Spleen (tissue), 7 donors: ENCODE data around the gene SRPK2.

Source experiments
- POLR2A ChIP-seq, 3 donors: fragments of 450-650 bp; IDR thresholded peaks; one replicate each; pipeline ENCODE4 v1.5.1; 2017; ENCODE audit warnings: antibody characterized with exemption in 3 of 3, mild to moderate bottlenecking in 1 of 3
- POLR2AphosphoS5 ChIP-seq, 3 donors: sonication (generic); formaldehyde crosslinking; IDR thresholded peaks; one replicate each; pipeline ENCODE4 v1.5.1; 2017; ENCODE audit warnings: antibody characterized with exemption in 3 of 3
- TF ChIP-seq, protein P1 (sequence below), 11 experiments: fragments of 200-600 bp in 7 of 11; fragments of 450-650 bp in 4 of 11; sonication (generic) in 4 of 11; IDR thresholded peaks in 8 of 11; conservative IDR thresholded peaks in 3 of 11; 1 replicate in 7 of 11; 2 replicates in 4 of 11; pipeline versions ENCODE4 v1.4.0 to v1.8.0; 2016 to 2021; ENCODE audit warnings: antibody characterized with exemption in 11 of 11, inconsistent platforms in 4 of 11, mild to moderate bottlenecking in 1 of 11
- donor health status: DM: no; HTN: no; CAD: no; lungs with moderate emphysema.
- donor health status: DM: no; HTN: no; CAD: no.
- donor health status: DM: no; HTN: no; CAD: no.

DNA sequence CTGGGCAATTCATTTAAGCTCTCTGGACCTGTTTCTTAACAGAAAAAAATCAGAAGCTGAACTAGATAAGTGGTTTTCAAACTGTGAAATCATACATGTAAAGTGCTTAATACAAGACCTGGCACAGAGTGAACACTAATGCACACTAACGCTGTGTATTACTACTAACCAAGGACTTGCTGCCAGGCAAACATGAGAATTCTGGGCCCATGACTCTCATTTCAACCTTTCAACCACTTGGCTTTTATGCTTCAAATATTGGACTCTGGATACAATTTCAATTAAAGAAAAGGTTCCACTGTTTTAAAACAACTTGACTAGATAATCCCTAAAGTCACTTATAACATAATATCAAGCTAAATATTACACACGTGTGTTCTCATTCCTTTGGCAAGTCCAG is 73.4 kb downstream of the SRPK2 start:
- TF ChIP-seq, protein P1, sequence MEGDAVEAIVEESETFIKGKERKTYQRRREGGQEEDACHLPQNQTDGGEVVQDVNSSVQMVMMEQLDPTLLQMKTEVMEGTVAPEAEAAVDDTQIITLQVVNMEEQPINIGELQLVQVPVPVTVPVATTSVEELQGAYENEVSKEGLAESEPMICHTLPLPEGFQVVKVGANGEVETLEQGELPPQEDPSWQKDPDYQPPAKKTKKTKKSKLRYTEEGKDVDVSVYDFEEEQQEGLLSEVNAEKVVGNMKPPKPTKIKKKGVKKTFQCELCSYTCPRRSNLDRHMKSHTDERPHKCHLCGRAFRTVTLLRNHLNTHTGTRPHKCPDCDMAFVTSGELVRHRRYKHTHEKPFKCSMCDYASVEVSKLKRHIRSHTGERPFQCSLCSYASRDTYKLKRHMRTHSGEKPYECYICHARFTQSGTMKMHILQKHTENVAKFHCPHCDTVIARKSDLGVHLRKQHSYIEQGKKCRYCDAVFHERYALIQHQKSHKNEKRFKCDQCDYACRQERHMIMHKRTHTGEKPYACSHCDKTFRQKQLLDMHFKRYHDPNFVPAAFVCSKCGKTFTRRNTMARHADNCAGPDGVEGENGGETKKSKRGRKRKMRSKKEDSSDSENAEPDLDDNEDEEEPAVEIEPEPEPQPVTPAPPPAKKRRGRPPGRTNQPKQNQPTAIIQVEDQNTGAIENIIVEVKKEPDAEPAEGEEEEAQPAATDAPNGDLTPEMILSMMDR (IDR thresholded peaks at IDR 0.05 in 8 of 11, conservative IDR thresholded peaks at IDR 0.05 in 3 of 11): no peak
- no peak for TF ChIP-seq POLR2AphosphoS5 (IDR thresholded peaks at IDR 0.05)
- no peak for TF ChIP-seq POLR2A (IDR thresholded peaks at IDR 0.05)
